ENCODE results near the gene MID1.

MID1 gene

GRCh38 chrX:10479508-10479907 lies 140.9 kb downstream of the MID1 start:
- H3K9ac ChIP-seq (ENCODE audit: low read length): no peak overlapping the region
- H3K4me1 ChIP-seq (ENCODE audit: control insufficient read depth in 1 of 2, insufficient read depth in 2 of 2, low read length in 2 of 2): no peaks in the 10 kb centered on the region
- no CpG with 5 or more reads among the region's 3 CpGs for WGBS (ENCODE audit: extremely low coverage, insufficient coverage, insufficient read length)
- no peak overlapping the region for H4K12ac ChIP-seq (ENCODE audit: low read depth, low read length)
- H3K79me1 ChIP-seq (ENCODE audit: low read length): no peaks in the 10 kb centered on the region
- H2BK5ac ChIP-seq (ENCODE audit: low read depth, low read length, poor library complexity): no peak overlapping the region
- H3K27ac ChIP-seq (ENCODE audit: low read depth, low read length): no peak overlapping the region
- H2BK12ac ChIP-seq (ENCODE audit: low read length): no peak overlapping the region
- H3K4me2 ChIP-seq (ENCODE audit: low read length): no peak overlapping the region
- DNase-seq: no peak
- H3K9me3 ChIP-seq (ENCODE audit: insufficient read depth, low read depth, low read length): no peaks in the 10 kb centered on the region
- H3K27me3 ChIP-seq (ENCODE audit: insufficient read depth, low read length): no peaks in the 10 kb centered on the region
- peaks cover 5 to 20% of the 10 kb centered on the region in 2 experiments for H3K36me3 ChIP-seq (ENCODE audit: control insufficient read depth in 1 of 2, insufficient read depth in 2 of 2, low read length in 2 of 2)
- no peak overlapping the region for H3K23ac ChIP-seq (ENCODE audit: low read length)
- no peak overlapping the region for H2AFZ ChIP-seq (ENCODE audit: insufficient read depth, low read length, poor library complexity)
- no peak overlapping the region for H3K18ac ChIP-seq (ENCODE audit: low read length)
- H2BK120ac ChIP-seq (ENCODE audit: insufficient read depth, low read length, poor library complexity): no peak overlapping the region
- H4K8ac ChIP-seq (ENCODE audit: low read depth, low read length): no peak overlapping the region
- H4K91ac ChIP-seq (ENCODE audit: low read depth, low read length): no peak overlapping the region
- no peak overlapping the region for H3K14ac ChIP-seq (ENCODE audit: low read length)
- H3K79me2 ChIP-seq (ENCODE audit: control insufficient read depth, insufficient read depth, low read length, poor library complexity): no peaks in the 10 kb centered on the region
- H3K4ac ChIP-seq (ENCODE audit: low read depth, low read length): no peak overlapping the region
- H3K4me3 ChIP-seq (ENCODE audit: low read depth, low read length): no peak overlapping the region
- H2AK5ac ChIP-seq (ENCODE audit: low read length): no peak overlapping the region

- no peak overlapping the region for H4K91ac ChIP-seq (ENCODE audit: low read depth, low read length)
- H3K4me1 ChIP-seq (ENCODE audit: control insufficient read depth in 1 of 2, insufficient read depth in 2 of 2, low read length in 2 of 2): no peaks in the 10 kb centered on the region
- H2AK5ac ChIP-seq (ENCODE audit: low read length): no peak overlapping the region
- no peak overlapping the region for H3K4me2 ChIP-seq (ENCODE audit: low read length)
- no peak overlapping the region for H4K12ac ChIP-seq (ENCODE audit: low read depth, low read length)
- no peak overlapping the region for H3K18ac ChIP-seq (ENCODE audit: low read length)
- H3K79me1 ChIP-seq (ENCODE audit: low read length): no peaks in the 10 kb centered on the region
- no peak overlapping the region for H2BK5ac ChIP-seq (ENCODE audit: low read depth, low read length, poor library complexity)
- no peaks in the 10 kb centered on the region for H3K9me3 ChIP-seq (ENCODE audit: insufficient read depth, low read depth, low read length)
- no peak overlapping the region for H3K14ac ChIP-seq (ENCODE audit: low read length)
- no CpG with 5 or more reads among the region's 3 CpGs for WGBS (ENCODE audit: extremely low coverage, insufficient coverage, insufficient read length)
- peaks cover 9 to 24% of the 10 kb centered on the region in 2 experiments for H3K36me3 ChIP-seq (ENCODE audit: control insufficient read depth in 1 of 2, insufficient read depth in 2 of 2, low read length in 2 of 2)
- no peak overlapping the region for H4K8ac ChIP-seq (ENCODE audit: low read depth, low read length)
- no peak overlapping the region for H3K4ac ChIP-seq (ENCODE audit: low read depth, low read length)
- H3K23ac ChIP-seq (ENCODE audit: low read length): no peak overlapping the region
- no peak overlapping the region for H3K9ac ChIP-seq (ENCODE audit: low read length)
- no peak overlapping the region for H2AFZ ChIP-seq (ENCODE audit: insufficient read depth, low read length, poor library complexity)
- no peak overlapping the region for H2BK12ac ChIP-seq (ENCODE audit: low read length)
- DNase-seq: no peak
- no peaks in the 10 kb centered on the region for H3K27me3 ChIP-seq (ENCODE audit: insufficient read depth, low read length)
- H2BK120ac ChIP-seq (ENCODE audit: insufficient read depth, low read length, poor library complexity): no peak overlapping the region
- no peak overlapping the region for H3K27ac ChIP-seq (ENCODE audit: low read depth, low read length)
- H3K79me2 ChIP-seq (ENCODE audit: control insufficient read depth, insufficient read depth, low read length, poor library complexity): no peaks in the 10 kb centered on the region
- no peak overlapping the region for H3K4me3 ChIP-seq (ENCODE audit: low read depth, low read length)
These were observed 142.9 kb downstream of the MID1 start for GRCh38 chrX:10477525-10477924.

GRCh38 chrX:10474913-10475568 lies 145.3 kb downstream of the MID1 start:
- Histone ChIP-seq H4K91ac (ENCODE audit: low read depth, low read length) (no peak overlapping the region), H2AK5ac (ENCODE audit: low read length) (no peak overlapping the region), H4K8ac (ENCODE audit: low read depth, low read length) (no peak overlapping the region), H3K27ac (ENCODE audit: low read depth, low read length) (no peak overlapping the region), H2AFZ (ENCODE audit: insufficient read depth, low read length, poor library complexity) (no peak overlapping the region), H3K36me3 (ENCODE audit: control insufficient read depth in 1 of 2, insufficient read depth in 2 of 2, low read length in 2 of 2) (peaks cover 7 to 18% of the 10 kb centered on the region in 2 experiments), H3K4me1 (ENCODE audit: control insufficient read depth in 1 of 2, insufficient read depth in 2 of 2, low read length in 2 of 2) (no peaks in the 10 kb centered on the region), H3K4me2 (ENCODE audit: low read length) (no peak overlapping the region), H2BK12ac (ENCODE audit: low read length) (no peak overlapping the region), H3K18ac (ENCODE audit: low read length) (no peak overlapping the region), H2BK5ac (ENCODE audit: low read depth, low read length, poor library complexity) (no peak overlapping the region), H4K12ac (ENCODE audit: low read depth, low read length) (no peak overlapping the region), H3K27me3 (ENCODE audit: insufficient read depth, low read length) (no peaks in the 10 kb centered on the region), H3K23ac (ENCODE audit: low read length) (no peak overlapping the region), H3K79me1 (ENCODE audit: low read length) (no peaks in the 10 kb centered on the region), H3K4me3 (ENCODE audit: low read depth, low read length) (no peak overlapping the region), H3K9me3 (ENCODE audit: insufficient read depth, low read depth, low read length) (no peaks in the 10 kb centered on the region), H3K14ac (ENCODE audit: low read length) (no peak overlapping the region), H3K9ac (ENCODE audit: low read length) (no peak overlapping the region), H3K4ac (ENCODE audit: low read depth, low read length) (no peak overlapping the region), H3K79me2 (ENCODE audit: control insufficient read depth, insufficient read depth, low read length, poor library complexity) (no peaks in the 10 kb centered on the region), H2BK120ac (ENCODE audit: insufficient read depth, low read length, poor library complexity) (no peak overlapping the region)
- peak in 1 of 2 donors; percentile 39 for DNase-seq
- WGBS (ENCODE audit: extremely low coverage, insufficient coverage, insufficient read length): no CpG with 5 or more reads among the region's 6 CpGs

- Histone ChIP-seq H3K9me3 (ENCODE audit: insufficient read depth, low read depth, low read length) (no peaks in the 10 kb centered on the region), H3K9ac (ENCODE audit: low read length) (no peak overlapping the region), H3K27ac (ENCODE audit: low read depth, low read length) (no peak overlapping the region), H4K91ac (ENCODE audit: low read depth, low read length) (no peak overlapping the region), H3K4ac (ENCODE audit: low read depth, low read length) (no peak overlapping the region), H3K18ac (ENCODE audit: low read length) (no peak overlapping the region), H3K4me2 (ENCODE audit: low read length) (no peak overlapping the region), H3K79me1 (ENCODE audit: low read length) (no peaks in the 10 kb centered on the region), H2BK12ac (ENCODE audit: low read length) (no peak overlapping the region), H3K14ac (ENCODE audit: low read length) (no peak overlapping the region), H2BK120ac (ENCODE audit: insufficient read depth, low read length, poor library complexity) (no peak overlapping the region), H2AK5ac (ENCODE audit: low read length) (no peak overlapping the region), H3K4me3 (ENCODE audit: low read depth, low read length) (no peak overlapping the region), H4K12ac (ENCODE audit: low read depth, low read length) (no peak overlapping the region), H4K8ac (ENCODE audit: low read depth, low read length) (no peak overlapping the region), H3K79me2 (ENCODE audit: control insufficient read depth, insufficient read depth, low read length, poor library complexity) (no peaks in the 10 kb centered on the region), H3K4me1 (ENCODE audit: control insufficient read depth in 1 of 2, insufficient read depth in 2 of 2, low read length in 2 of 2) (no peaks in the 10 kb centered on the region), H3K27me3 (ENCODE audit: insufficient read depth, low read length) (no peaks in the 10 kb centered on the region), H3K36me3 (ENCODE audit: control insufficient read depth in 1 of 2, insufficient read depth in 2 of 2, low read length in 2 of 2) (peaks cover 9 to 18% of the 10 kb centered on the region in 2 experiments), H3K23ac (ENCODE audit: low read length) (no peak overlapping the region), H2BK5ac (ENCODE audit: low read depth, low read length, poor library complexity) (no peak overlapping the region), H2AFZ (ENCODE audit: insufficient read depth, low read length, poor library complexity) (no peak overlapping the region)
- no CpG with 5 or more reads among the region's 1 CpG for WGBS (ENCODE audit: extremely low coverage, insufficient coverage, insufficient read length)
- DNase-seq: peak in 1 of 2 donors; percentile 74
These were observed 145.9 kb downstream of the MID1 start for GRCh38 chrX:10474510-10474909.

Data from trophoblast cell (in vitro differentiated cells and primary cell).